Ovary (tissue), 9 donors: ENCODE data around the gene CLK3. TPM values are rescaled to one million over a fixed set of nuclear protein-coding genes. Genes with fewer than 3 reads are reported as not detected.

ENCODE experiments used
- DNase-seq, 5 donors: peaks; one replicate each; pipeline ENCODE4 v3.0.0-alpha.2; 2019 to 2020
- H3K27ac ChIP-seq, 2 donors: fragments of 200-600 bp; one replicate each; pipeline versions ENCODE4 v1.5.1 to v1.8.0; 2019 to 2022
- H3K27me3 ChIP-seq: fragments of 200-600 bp; one replicate; pipeline ENCODE4 v1.8.0; 2022
- H3K36me3 ChIP-seq: fragments of 200-600 bp; sonication (generic); one replicate; pipeline ENCODE4 v1.5.1; 2019
- H3K4me1 ChIP-seq: one replicate; pipeline ENCODE4 v1.8.1; 2013; ENCODE audit warnings: mild to moderate bottlenecking, moderate library complexity; ENCODE audit not compliant: insufficient read depth
- H3K4me3 ChIP-seq: fragments of 200-600 bp; sonication (generic); one replicate; pipeline ENCODE4 v1.5.1; 2017
- H3K9me3 ChIP-seq, 2 donors: fragments of 200-600 bp in 1 of 2; sonication (generic) in 1 of 2; one replicate each; pipeline versions ENCODE4 v1.5.1 to v1.8.1; 2013 to 2019; ENCODE audit warnings: mild to moderate bottlenecking in 1 of 2, moderate library complexity in 1 of 2
- CTCF ChIP-seq, 3 donors: fragments of 450-650 bp in 2 of 3; fragments of 200-600 bp in 1 of 3; IDR thresholded peaks; one replicate each; pipeline versions ENCODE4 v1.5.1 to v1.8.0; 2016 to 2022; ENCODE audit warnings: antibody characterized with exemption in 3 of 3, mild to moderate bottlenecking in 1 of 3
- EP300 ChIP-seq: sonication (generic); formaldehyde crosslinking; IDR thresholded peaks from one replicate; pipeline ENCODE4 v1.6.1; 2017; ENCODE audit warnings: antibody characterized with exemption
- POLR2A ChIP-seq: fragments of 450-650 bp; IDR thresholded peaks from one replicate; pipeline ENCODE4 v1.6.1; 2017; ENCODE audit warnings: antibody characterized with exemption, mild to moderate bottlenecking, moderate library complexity
- WGBS, 3 donors: extraction: QIAGEN DNeasy Blood & Tissue Kit in 1 of 3; methylation state at CpG; one replicate each; pipeline versions ENCODE4 v1.1.5 to v1.1.7; 2013 to 2017; 5-methylcytosine and 5-hydroxymethylcytosine counted together
- intact Hi-C, 4 donors: fragments of 100-400 bp; cut with DNase I; formaldehyde crosslinking; loops; one replicate each; pipeline versions ENCODE4 v1.11.0 to v1.15.1; 2022 to 2023
- polyA plus RNA-seq, 2 donors: library from polyadenylated mRNA; stranded (reverse); fragments of 200-250 nt in 1 of 2; fragments of 350-450 nt in 1 of 2; fragmentation: Illumina TruSeq in 1 of 2; extraction: RNeasy Lipid Tissue Mini Kit (QIAGEN cat#74804) in 1 of 2; gene quantifications; one replicate each; pipeline ENCODE4 v1.2.3, GENCODE V29; 2013 to 2014
- total RNA-seq, 7 donors: library from RNA; depleted of rRNA in 2 of 7; stranded (reverse); fragments of >200 nt in 2 of 7; fragmentation: NEBNext Ultra II Directional in 3 of 7; extraction: Animal tissue kit (Norgen Biotek cat#: 25700) in 3 of 7; gene quantifications; one replicate each; pipeline versions ENCODE4 v1.1.0 to v1.2.4, GENCODE V29; 2016 to 2023
- donor health status: DM: no; HTN: no; CAD: no; lungs with moderate emphysema.
- donor health status: DM: no; HTN: no; CAD: no.
- donor health status: Bipolar disorder and iron deficiency.
- donor health status: DM: yes; HTN: yes; CAD: no.
- donor health status: DM: no; HTN: no; CAD: no.
- donor health status: DM: yes; HTN: yes; CAD: no.

CLK3 gene
- total and polyA plus RNA-seq, 9 donors: 53.2 to 110 (median 67.2) TPM

- Histone ChIP-seq H3K27ac (no peak overlapping the region), H3K4me3 (no peak overlapping the region), H3K27me3 (no peaks in the 10 kb centered on the region), H3K4me1 (no peaks in the 10 kb centered on the region), H3K36me3 (no peaks in the 10 kb centered on the region), H3K9me3 (no peaks in the 10 kb centered on the region)
- intact Hi-C loops: loop anchor here in 2 of 4 donors (10.0 kb wide), 1 partner anchor 241 kb away; no protein-coding TSS in a partner anchor
- WGBS, 3 donors: 67 to 80% (median 78%) methylated on average over 6 of the region's 6 CpGs
- no peak for DNase-seq
- no peak for TF ChIP-seq POLR2A
- TF ChIP-seq CTCF (IDR thresholded peaks at IDR 0.05): no peak
- no peak for TF ChIP-seq EP300
Observed at GRCh38 chr15:74625693-74626092, 10.1 kb downstream of the CLK3 start.

DNA sequence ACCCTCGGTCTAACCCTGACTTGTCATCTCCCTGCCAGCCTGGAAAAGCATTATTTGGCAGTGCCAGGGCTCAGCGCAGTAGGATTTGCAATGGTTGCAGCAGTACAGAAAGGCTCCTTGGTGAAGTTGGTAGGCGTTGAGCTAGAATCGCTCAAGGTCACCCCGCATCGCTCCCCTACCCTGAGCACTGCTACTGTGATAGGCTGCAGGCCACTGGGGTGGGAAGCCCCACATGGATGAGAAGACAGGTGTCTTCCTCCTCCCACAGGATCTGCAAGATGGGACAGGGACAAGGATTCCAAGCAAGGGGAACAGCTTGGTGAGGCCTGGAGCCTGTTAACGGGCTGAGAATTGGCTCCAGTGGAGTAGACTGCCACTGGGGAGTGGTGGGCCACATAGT is 10.7 kb downstream of the CLK3 start:
- no peaks in the 10 kb centered on the region for H3K36me3 ChIP-seq
- DNase-seq: no peak
- 78 to 87% (median 80%) methylated on average over 7 of the region's 7 CpGs for WGBS, 3 donors

DNA sequence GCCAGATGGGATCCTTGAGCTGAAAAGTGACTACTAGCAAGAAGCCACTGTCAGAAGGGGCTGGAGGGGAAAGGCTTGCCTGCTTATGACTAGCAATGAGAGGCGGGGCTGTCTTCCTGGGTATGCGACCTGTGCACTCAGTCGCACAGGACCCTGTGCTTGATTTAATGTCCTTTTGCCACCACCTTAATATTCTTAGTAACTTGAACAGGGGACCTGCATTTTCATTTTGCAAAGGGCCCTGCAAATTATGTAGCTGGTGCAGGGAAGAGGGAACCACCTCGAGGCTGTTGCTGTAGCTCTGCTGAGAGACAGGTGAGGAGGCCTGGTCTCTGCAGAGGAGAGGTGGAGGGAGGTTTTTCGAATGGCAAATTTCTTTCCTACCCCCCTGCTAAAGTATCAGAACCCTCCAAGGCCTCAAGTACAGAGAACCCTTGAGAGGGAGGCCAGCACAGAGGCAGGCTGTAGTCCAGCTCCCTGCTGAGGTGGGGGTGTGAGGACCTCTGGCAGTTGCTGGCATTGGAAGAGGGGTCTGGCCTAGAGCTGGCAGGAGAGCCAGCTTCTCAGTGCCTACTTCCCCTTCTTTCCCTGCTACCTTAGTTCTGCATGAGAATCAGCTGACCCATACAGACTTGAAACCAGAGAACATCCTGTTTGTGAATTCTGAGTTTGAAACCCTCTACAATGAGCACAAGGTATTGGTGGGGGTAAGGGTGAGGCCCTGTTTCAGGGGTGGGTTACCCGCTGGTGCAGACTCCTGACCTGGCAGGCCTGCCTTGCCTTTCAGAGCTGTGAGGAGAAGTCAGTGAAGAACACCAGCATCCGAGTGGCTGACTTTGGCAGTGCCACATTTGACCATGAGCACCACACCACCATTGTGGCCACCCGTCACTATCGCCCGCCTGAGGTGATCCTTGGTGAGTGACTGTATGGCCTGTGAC is 11.4 kb downstream of the CLK3 start:
- H3K27me3 ChIP-seq: no peaks in the 10 kb centered on the region
- H3K4me1 ChIP-seq: no peaks in the 10 kb centered on the region
- no peaks in the 10 kb centered on the region for H3K9me3 ChIP-seq
- no peak for TF ChIP-seq EP300
- TF ChIP-seq POLR2A: no peak
- no peak for TF ChIP-seq CTCF (IDR thresholded peaks at IDR 0.05)
- WGBS, 3 donors: 82 to 85% (median 84%) methylated on average over 10 of the region's 10 CpGs
- no peaks in the 10 kb centered on the region for H3K36me3 ChIP-seq
- H3K27ac ChIP-seq: no peak overlapping the region
- no peak for DNase-seq
- intact Hi-C loops: loop anchor here in 2 of 4 donors (10.0 kb wide), 1 partner anchor 242 kb away; no protein-coding TSS in a partner anchor
- H3K4me3 ChIP-seq: no peak overlapping the region

More for the DNA sequence above, 10.7 kb downstream of the CLK3 start:
- Histone ChIP-seq H3K27me3 (no peaks in the 10 kb centered on the region), H3K27ac (no peak overlapping the region), H3K9me3 (no peaks in the 10 kb centered on the region), H3K4me3 (no peak overlapping the region), H3K4me1 (no peaks in the 10 kb centered on the region)
- TF ChIP-seq POLR2A (no peak), EP300 (no peak), CTCF (IDR thresholded peaks at IDR 0.05) (no peak)
- intact Hi-C loops: loop anchor here in 2 of 4 donors (10.0 kb wide), 1 partner anchor 242 kb away; no protein-coding TSS in a partner anchor

DNA sequence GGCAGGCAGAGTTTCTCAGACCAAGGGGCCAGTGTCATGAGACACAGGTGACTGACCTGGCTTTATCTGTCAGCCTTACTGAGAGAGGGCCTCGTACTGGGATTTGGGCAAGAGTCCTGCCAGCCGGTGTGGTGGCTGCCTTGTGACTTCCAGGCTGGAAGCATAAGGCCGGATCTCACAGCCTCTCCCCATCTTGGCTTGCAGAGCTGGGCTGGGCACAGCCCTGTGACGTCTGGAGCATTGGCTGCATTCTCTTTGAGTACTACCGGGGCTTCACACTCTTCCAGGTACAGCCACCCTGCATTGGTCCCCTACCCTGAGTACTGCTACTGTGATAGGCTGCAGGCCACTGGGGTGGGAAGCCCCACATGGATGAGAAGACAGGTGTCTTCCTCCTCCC is 12.1 kb downstream of the CLK3 start:
- 57 to 66% (median 65%) methylated on average over 5 of the region's 5 CpGs for WGBS, 3 donors

More for the DNA sequence above, 12.1 kb downstream of the CLK3 start:
- TF ChIP-seq POLR2A (no peak), CTCF (IDR thresholded peaks at IDR 0.05) (no peak), EP300 (no peak)
- H3K4me1 ChIP-seq: no peaks in the 10 kb centered on the region
- H3K9me3 ChIP-seq: no peaks in the 10 kb centered on the region
- no peaks in the 10 kb centered on the region for H3K36me3 ChIP-seq
- no peaks in the 10 kb centered on the region for H3K27me3 ChIP-seq
- H3K4me3 ChIP-seq: no peak overlapping the region
- DNase-seq: no peak
- intact Hi-C loops: loop anchor here in 2 of 4 donors (10.0 kb wide), 1 partner anchor 243 kb away; no protein-coding TSS in a partner anchor
- H3K27ac ChIP-seq: no peak overlapping the region
